Activated naive CD8-positive, alpha-beta T cell treated with anti-CD3 and anti-CD28 coated beads, Interleukin-2, amount 50 U/mL, for 16 hours (primary cell): ENCODE data around the gene KIAA2012.

Source experiments
- DNase-seq: peaks from one replicate; pipeline ENCODE4 v3.0.0-alpha.2; 2020; ENCODE audit warnings: low read depth, low spot score

KIAA2012 gene

GRCh38 chr2:202149155-202149762 lies 76.2 kb downstream of the KIAA2012 start:
- DNase-seq: no peak

- DNase-seq: no peak
These were observed 76.9 kb downstream of the KIAA2012 start for GRCh38 chr2:202149936-202150335.

GRCh38 chr2:202152104-202152715 lies 79.2 kb downstream of the KIAA2012 start:
- DNase-seq: no peak

- DNase-seq: no peak
These were observed 81.6 kb downstream of the KIAA2012 start for GRCh38 chr2:202154613-202155012.

GRCh38 chr2:202157211-202157990 lies 84.3 kb downstream of the KIAA2012 start:
- DNase-seq: no peak

GRCh38 chr2:202158796-202159195 lies 85.7 kb downstream of the KIAA2012 start:
- no peak for DNase-seq

GRCh38 chr2:202161151-202161835 lies 88.2 kb downstream of the KIAA2012 start:
- DNase-seq: no peak

GRCh38 chr2:202164411-202164810 lies 91.4 kb downstream of the KIAA2012 start:
- DNase-seq: no peak

- DNase-seq: no peak
These were observed 92.2 kb downstream of the KIAA2012 start for GRCh38 chr2:202165208-202165607.

- no peak for DNase-seq
These were observed 92.9 kb downstream of the KIAA2012 start for GRCh38 chr2:202165945-202166344.

GRCh38 chr2:202169131-202169530 lies 96.1 kb downstream of the KIAA2012 start:
- DNase-seq: no peak

- no peak for DNase-seq
These were observed 96.9 kb downstream of the KIAA2012 start for GRCh38 chr2:202169832-202170424.

GRCh38 chr2:202171241-202171825 lies 98.3 kb downstream of the KIAA2012 start:
- DNase-seq: no peak

- DNase-seq: no peak
These were observed 99.6 kb downstream of the KIAA2012 start for GRCh38 chr2:202172439-202173211.

- peak; percentile 17 for DNase-seq
These were observed 105.4 kb downstream of the KIAA2012 start for GRCh38 chr2:202178346-202178958.

- DNase-seq: no peak
These were observed 111.5 kb downstream of the KIAA2012 start for GRCh38 chr2:202184557-202184956.

- no peak for DNase-seq
These were observed 112.1 kb downstream of the KIAA2012 start for GRCh38 chr2:202185156-202185555.

GRCh38 chr2:202186641-202187202 lies 113.7 kb downstream of the KIAA2012 start:
- no peak for DNase-seq

GRCh38 chr2:202187570-202187969 lies 114.5 kb downstream of the KIAA2012 start:
- no peak for DNase-seq

- no peak for DNase-seq
These were observed 120.2 kb downstream of the KIAA2012 start for GRCh38 chr2:202193305-202193704.
